ENCODE measurements around the gene OTX2.

GRCh38 chr14:56840221-56840620 lies 29.9 kb upstream of the OTX2 start:
- TF ChIP-seq GATA2 (IDR thresholded peaks at IDR 0.05; ENCODE audit: low read depth, low read length), result no peak
- no peak for TF ChIP-seq GATA3 (IDR thresholded peaks at IDR 0.05; ENCODE audit: low read depth, low read length)
